Esophagus squamous epithelium (tissue), 4 donors: ENCODE results near the gene DCP1B.

Experiments used
- POLR2A ChIP-seq, 4 donors: fragments of 450-650 bp; IDR thresholded peaks; one replicate each; pipeline ENCODE4 v1.6.1; 2017; ENCODE audit warnings: antibody characterized with exemption in 4 of 4, mild to moderate bottlenecking in 4 of 4, moderate library complexity in 3 of 4
- TF ChIP-seq, protein P1 (sequence below), 6 experiments: fragments of 450-650 bp in 4 of 6; fragments of 200-600 bp in 2 of 6; sonication (generic) in 2 of 6; IDR thresholded peaks; one replicate each; pipeline ENCODE4 v1.5.1; 2016 to 2019; ENCODE audit warnings: antibody characterized with exemption in 6 of 6, mild to moderate bottlenecking in 4 of 6, moderate library complexity in 4 of 6

DNA sequence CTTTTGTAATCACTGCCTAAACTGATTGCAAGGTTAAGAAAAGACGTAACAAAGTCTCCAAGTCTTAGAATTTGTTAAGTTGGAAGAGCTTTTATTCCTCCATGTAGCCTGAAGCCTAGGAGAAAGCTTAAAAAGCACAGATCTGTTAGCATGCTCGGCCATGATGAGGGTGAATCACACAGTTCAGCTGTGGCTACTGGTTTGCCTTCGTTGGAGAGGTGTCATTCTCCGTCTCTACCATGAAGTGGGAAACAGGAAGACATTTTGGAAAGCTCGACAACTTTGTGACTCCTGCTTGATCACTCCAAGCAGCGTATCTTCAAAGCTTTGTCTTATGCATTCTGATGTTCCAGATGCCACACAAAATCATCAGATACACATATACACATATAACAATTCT, 27.1 kb downstream of the DCP1B start:
- TF ChIP-seq, protein P1, sequence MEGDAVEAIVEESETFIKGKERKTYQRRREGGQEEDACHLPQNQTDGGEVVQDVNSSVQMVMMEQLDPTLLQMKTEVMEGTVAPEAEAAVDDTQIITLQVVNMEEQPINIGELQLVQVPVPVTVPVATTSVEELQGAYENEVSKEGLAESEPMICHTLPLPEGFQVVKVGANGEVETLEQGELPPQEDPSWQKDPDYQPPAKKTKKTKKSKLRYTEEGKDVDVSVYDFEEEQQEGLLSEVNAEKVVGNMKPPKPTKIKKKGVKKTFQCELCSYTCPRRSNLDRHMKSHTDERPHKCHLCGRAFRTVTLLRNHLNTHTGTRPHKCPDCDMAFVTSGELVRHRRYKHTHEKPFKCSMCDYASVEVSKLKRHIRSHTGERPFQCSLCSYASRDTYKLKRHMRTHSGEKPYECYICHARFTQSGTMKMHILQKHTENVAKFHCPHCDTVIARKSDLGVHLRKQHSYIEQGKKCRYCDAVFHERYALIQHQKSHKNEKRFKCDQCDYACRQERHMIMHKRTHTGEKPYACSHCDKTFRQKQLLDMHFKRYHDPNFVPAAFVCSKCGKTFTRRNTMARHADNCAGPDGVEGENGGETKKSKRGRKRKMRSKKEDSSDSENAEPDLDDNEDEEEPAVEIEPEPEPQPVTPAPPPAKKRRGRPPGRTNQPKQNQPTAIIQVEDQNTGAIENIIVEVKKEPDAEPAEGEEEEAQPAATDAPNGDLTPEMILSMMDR (IDR thresholded peaks at IDR 0.05), result no peak
- TF ChIP-seq POLR2A (IDR thresholded peaks at IDR 0.05), result no peak
